ENCODE data around the gene ESR1.
"Not testable (repeated sequence)": the region's sequence is repeated elsewhere in the genome, so short reads cannot be mapped to it uniquely, and the experiment has no call there.

The ESR1 gene

DNA sequence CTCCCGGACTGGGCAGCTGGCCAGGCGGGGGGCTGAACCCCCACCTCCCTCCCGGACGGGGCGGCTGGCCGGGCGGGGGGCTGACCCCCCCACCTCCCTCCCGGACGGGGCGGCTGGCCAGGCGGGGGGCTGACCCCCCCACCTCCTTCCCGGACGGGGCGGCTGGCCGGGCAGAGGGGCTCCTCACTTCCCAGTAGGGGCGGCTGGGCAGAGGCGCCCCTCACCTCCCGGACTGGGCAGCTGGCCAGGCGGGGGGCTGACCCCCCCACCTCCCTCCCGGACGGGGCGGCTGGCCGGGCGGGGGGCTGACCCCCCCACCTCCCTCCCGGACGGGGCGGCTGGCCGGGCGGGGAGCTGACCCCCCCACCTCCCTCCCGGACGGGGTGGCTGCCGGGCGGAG lies 91.7 kb downstream of the ESR1 start:
- DNase-seq (ENCODE audit: low read depth): not testable (repeated sequence)

DNA sequence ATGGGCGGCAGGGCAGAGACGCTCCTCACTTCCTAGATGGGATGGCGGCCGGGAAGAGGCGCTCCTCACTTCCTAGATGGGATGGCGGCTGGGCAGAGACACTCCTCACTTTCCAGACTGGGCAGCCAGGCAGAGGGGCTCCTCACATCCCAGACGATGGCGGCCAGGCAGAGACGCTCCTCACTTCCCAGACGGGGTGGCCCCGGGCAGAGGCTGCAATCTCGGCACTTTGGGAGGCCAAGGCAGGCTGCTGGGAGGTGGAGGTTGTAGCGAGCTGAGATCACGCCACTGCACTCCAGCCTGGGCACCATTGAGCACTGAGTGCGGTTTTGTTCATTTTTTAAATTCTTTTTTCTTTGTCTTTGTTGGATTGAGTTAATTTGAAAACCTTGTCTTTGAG lies 92.3 kb downstream of the ESR1 start:
- not testable (repeated sequence) for DNase-seq (ENCODE audit: low read depth)

DNA sequence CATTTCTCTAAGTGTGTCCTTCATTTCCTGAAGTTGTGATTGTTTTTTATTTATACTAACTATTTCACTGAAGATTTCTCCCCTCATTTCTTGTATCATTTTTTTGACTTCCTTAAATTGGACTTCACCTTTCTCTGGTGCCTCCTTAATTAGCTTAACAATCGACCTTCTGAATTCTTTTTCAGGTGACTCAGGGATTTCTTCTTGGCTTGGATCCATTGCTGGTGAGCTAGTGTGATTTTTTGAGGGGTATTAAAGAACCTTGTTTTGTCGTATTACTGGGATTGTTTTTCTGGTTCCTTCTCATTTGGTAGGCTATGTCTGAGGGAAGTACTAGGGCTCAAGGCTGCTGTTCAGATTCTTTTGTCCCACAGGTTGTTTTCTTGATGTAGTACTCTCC lies 92.8 kb downstream of the ESR1 start:
- DNase-seq (ENCODE audit: low read depth): no peak

DNA sequence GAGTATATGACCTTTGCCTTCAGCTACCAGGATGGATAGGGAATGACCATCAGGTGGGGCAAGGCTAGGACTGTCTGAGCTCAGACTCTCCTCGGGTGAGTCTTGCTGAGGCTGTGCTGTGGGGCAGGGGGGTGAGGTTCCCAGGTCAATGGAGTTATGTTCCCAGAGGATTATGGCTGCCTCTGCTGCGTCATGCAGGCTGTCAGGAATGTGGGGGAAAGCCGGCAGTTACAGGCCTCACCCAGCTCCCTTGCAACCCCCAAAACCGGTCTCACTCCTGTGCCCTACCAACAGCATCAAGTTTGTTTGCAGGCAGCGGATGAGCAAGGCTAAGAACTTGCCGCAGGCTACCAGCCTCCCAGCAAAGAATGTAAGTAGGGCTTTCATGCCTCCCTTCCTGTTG lies 93.5 kb downstream of the ESR1 start:
- no peak for DNase-seq (ENCODE audit: low read depth)

DNA sequence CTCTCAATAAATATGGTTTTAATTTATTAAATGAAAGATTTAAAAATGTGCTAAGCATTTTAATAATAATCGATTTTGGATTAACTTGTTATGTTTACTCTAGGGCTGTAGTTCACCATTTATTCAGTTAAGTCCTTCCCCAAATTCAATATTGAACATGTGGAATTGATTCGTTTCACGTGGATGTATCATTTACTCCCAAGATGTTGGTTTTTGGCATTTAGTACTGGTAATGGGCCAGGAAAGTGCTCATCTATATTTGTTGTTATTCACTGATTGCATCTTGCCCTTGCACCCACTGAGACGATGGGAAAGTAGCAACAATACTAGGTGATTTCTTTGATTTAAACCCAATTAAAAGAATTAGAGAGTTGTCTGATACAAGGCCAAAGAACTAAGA lies 97.1 kb downstream of the ESR1 start:
- no peak for DNase-seq (ENCODE audit: low read depth)

DNA sequence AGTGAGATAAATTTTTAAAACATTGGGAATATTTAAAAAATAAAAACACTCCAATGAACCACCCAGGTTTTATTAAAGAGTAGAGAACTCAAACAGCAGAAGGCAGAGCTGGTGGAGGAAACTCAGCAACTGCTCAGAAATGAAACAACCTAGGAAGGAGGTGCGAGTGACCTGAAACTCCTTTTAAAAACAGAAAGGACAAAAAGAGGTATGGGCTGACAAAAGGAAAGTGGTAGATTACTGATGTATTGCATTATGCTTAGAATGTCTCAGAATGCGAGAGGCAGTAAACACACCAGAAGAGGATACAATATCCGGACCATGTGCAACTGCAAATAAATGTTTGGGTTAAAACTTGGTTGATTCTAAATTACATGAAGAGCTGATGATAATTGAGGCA lies 97.6 kb downstream of the ESR1 start:
- no peak for DNase-seq (ENCODE audit: low read depth)

DNA sequence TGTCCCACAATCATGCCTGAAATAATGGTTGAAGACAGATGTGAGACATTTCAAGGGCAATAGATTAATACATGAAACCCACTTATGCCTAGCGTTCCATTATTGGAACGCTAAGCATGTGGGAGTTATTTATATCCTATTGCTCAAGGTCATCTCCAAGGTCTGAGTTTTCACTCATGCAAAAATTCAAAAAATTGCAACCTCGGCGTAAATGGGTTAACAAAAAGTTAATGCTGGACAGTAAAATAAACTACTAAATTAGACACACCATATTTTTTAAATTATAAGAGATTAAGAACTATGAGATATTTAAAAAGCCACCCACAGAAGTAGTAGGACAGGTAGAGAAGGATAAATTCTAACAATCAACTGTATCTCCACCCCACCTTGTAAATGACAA lies 98.4 kb downstream of the ESR1 start:
- no peak for DNase-seq (ENCODE audit: low read depth)

DNA sequence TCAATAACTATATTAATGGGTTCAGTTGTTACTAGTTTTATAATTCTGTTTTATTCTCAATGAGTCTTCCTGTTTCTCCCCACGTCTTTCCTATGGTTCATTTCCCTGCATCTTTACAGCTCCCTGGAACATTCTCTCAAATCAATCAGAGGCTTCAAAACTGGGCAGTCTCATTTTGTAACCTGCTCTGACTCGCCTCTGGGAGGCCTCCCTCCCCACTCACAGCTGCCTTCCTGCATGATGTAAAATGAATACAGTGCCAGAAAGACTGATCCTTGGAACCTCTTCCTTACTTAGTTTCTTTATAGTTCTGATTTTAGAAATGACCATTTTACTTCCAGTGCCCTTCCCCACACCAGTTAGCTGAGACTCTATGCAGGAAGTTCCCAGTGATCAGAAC lies 103.9 kb downstream of the ESR1 start:
- no peak for DNase-seq (ENCODE audit: low read depth)

DNA sequence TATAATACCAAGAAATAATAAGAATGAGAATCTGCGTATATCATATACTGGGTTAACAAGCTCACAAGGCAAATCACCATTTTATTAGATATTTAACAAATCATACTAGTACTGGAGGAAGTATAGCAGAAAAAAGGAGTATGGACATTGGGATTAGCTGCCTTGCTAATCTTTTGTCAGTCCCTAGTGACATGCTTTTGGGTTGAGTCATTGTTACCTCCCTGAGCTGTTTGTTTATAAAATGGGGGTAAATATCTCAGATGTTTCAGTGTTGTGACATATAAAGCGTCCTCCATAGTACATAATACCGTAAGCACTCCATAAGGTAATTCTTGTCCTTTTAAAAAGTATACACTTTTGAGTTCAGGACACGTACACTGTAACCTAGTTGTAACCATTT lies 107.0 kb downstream of the ESR1 start:
- no peak for DNase-seq (ENCODE audit: low read depth)

DNA sequence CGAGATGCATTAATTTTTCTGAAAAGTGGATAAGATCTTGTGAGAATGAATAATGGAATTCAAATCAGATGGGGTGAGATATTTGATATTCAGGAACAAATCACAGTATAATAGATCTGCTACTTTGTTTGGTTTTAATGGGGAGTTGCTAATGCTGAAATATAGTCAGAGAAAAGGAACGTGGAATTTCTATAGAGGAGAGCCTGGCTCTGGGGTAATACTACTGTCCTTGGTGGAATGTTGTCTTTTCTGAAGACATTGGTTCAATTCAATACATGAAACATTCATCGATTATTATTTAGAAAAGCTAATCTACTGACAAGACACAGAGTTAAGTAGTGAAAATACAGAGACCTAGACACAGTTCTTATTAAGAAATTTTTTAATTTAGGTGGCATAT lies 108.6 kb downstream of the ESR1 start:
- no peak for DNase-seq (ENCODE audit: low read depth)

DNA sequence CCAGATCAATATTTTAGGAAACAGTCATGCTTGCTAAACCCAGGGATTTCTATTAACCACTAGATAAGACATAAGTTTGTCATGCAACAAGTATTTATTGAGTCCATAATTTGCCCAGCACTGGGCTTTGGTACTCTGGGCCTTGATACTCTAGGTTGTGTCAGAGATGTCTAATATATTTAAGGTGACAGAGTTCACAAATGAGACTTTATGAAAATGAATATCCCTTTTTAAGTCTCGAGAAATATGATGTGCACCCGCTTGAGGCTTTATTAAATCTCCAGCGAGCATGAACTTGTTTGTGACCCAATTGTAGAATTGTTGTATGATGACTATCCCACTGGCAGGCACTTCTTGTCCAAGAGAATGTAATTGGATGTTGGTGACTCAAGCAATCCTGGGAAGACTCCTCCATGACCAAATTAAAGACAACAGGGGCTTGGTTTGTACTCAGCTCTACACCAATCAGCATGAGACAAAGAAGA lies 109.2 kb downstream of the ESR1 start:
- DNase-seq (ENCODE audit: low read depth): peak; percentile 76

DNA sequence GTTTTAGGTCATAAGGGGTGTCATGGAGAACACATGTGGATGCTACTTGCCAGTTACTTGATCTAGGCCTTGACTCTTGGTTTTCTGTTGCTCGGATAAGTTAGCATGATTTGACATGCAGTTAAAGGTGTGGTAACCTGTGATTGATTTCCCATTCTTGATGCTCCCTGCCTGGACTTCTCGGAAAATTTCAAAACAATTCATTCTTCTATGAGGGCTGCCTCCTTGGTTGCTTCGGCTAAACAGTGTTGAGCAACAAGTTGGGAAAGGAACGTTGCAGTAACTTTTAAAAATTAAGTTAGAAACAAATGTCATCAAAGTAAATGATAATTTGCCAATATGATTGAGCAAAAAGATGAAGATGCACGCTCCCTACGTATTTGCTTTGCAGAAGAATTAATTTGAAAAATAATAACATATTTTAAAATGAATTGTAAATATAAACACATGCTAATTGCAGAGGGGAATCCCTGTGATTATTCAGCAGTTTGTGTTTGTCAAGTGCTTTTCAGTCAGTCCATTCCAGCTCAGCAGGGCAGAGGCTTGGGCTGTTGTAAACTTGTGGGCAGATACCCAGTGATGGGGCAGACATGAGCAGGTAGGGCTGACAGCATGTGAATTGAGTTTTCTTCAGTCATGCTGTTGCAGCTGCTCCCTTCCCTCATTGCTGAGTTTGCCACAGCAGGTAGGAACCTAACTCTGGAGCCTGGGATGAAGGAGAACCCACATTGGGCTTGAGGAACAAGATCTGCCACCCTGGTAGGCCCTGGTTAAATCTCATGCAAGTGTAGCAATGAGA lies 110.2 kb downstream of the ESR1 start:
- DNase-seq (ENCODE audit: low read depth): no peak

DNA sequence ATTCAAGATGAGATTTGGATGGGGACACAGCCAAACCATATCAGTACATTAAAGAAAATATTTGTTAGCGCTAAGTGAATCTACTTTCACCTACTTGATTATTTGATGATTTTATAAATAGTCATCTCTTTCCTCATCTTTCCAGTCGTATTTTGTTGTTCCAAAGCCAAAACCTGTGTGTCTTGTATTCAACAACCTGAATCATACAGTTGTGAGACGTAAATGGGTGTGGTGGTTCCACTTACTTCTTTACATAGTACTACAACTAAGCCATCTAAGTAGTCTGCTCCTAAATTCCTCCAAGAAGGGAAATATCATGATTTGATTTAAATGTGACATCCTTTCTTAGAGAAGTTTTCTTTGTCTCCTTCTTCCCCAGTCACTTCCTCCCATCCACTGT lies 132.8 kb downstream of the ESR1 start:
- DNase-seq (ENCODE audit: low read depth): no peak

DNA sequence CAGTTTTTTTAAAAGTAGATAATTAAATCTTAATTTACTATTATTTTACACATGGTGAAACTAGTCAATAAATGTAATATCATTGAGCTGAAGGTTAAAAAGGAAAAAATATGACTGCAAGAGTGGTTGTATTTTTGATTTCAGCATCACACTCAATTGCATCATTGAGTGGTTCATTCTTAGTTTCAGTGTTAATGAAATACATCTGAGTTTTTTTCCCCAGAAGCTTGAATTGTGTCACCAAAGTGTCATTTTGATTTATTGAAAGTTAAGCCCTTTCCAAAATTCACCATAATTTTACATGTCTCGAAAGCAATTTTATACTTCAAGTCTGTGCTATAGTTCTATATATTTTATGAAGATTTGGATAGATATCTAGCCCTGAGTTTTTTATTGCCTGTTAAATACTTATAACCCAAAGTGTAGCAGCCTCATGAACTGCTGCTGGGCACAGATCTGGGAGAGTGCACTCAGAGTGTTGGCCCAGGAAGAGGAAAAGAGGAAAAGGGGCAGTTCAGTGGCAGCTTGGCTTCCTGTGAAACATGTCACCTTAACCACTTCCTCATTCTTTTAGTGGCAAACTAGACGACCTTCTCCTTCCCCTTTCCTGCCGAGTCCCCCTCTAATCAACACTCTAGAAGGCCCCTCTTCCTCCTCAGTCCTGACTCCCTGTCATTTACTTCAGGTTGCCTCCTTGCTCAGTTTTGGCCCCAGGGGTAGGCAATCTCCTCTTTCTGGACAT lies 140.7 kb downstream of the ESR1 start:
- DNase-seq (ENCODE audit: low read depth): no peak

DNA sequence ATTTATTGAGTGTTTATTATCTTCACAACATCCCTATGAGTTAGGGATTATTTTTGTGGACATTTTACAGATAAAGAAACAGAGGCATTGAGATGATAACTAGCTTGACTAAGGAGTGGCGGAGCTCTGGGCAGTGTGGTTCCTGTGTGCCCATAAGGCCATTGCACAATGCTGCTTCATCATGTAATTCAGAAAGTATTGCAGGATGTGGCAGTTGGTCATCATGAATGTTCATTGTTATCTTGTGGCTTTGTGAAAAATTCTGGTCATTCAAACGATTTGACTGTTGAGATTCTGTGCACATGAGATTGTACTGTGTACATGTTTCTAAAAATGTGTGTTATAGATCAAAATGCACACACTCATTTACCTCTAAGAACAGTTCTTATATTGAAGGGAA lies 150.8 kb downstream of the ESR1 start:
- DNase-seq (ENCODE audit: low read depth): peak; percentile 55

DNA sequence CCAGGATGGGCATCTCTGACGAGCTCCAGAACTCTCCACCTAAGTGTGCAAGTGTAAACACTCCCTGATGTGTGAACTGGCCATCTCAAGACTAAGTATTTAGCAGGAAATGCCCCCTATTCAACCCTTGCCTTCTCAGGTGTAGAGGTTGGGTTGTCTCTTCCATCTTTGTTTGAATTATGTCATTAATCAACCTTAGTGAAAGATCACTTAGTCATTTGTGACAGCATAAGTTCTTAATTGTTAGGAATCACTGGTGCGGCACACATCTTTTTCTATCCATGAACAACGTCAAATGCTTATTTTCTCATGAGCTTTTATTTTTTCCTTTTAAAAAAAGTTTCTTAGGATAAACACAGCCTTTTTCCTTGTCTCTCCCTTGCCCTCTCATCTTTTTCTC lies 151.6 kb downstream of the ESR1 start:
- no peak for DNase-seq (ENCODE audit: low read depth)

DNA sequence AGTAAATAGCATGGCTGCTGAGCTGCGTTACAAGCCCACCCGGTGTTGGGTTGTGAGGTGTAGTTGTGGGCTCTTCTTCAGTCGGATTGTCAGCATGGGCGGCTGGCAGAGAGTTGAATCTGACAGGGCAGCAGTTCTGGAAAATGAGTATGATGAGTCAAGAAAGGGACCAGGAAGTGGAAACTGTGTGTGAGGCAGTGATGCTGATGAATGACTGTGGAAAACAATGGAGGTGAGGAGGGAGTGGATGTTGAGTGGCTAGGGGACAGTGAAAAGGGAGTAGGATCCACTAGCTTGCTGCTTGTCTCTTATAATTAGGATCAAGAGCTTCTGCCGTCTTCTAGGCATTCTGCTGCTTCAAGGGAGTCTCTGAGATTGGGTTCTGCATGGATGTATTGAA lies 154.3 kb downstream of the ESR1 start:
- no peak for DNase-seq (ENCODE audit: low read depth)

DNA sequence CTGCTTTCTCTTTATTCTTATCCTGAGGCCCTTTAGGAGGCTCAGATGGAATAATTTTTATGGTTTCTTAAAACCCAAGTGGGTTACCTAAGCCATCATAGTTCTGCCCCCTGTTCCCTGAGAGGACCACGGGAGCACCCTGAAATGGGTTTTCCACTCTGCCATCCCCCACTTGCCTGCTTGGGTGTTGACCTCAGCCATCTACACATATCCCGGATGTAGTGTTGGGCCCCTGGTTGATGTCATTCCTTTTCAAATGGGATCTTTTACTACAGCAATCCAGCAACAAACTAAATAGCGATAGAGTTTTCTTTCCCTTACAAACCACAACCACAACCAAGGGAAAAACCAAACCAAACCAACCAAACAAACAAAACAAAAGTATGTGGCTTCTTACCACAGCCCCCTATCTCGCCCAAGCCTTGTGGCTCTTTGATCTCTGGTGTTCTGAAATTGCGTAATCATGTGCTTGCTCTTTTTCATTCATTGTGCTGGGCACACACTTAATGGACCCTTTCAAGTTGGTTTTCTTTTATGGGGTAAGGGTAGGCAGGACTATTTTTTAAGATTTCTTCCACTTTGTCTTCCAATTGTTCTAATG lies 154.9 kb downstream of the ESR1 start:
- DNase-seq (ENCODE audit: low read depth): peak; percentile 36

DNA sequence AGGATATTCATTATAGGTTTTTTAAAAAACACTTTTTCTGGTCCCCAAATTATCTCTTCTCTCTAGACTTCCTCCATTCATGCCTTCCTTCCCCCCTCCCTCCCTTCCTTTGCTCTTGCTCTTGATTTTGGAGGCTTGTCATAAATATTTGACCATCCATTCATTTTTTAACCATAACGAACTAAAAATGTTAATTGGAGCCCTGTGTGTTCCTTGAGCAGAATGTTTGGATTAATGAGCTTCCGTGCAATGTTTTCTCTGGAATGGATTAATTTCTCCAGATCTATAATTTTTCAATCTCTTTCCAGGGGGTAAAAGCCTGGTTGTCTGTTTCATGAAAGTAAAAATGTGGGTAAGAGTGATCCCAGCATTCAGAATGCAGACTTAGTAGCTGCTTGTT lies 155.5 kb downstream of the ESR1 start:
- DNase-seq (ENCODE audit: low read depth): no peak

DNA sequence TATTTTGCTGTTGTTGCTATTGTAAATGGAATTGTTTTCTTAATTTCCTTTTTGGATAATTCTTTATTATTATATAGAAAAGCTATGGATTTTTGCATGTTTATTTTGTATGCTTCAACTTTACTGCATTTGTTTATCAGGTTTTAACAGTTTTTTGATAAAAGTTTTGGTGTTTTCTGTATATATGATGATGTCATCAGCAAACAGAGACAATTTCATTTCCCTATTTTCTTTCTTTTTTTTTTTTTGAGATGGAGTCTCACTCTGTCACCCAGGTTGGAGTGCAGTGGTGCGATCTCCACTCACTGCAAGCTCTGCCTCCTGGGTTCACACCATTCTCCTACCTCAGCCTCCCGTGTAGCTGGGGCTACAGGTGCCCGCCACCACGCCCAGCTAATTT lies 156.9 kb downstream of the ESR1 start:
- not testable (repeated sequence) for DNase-seq (ENCODE audit: low read depth)

DNA sequence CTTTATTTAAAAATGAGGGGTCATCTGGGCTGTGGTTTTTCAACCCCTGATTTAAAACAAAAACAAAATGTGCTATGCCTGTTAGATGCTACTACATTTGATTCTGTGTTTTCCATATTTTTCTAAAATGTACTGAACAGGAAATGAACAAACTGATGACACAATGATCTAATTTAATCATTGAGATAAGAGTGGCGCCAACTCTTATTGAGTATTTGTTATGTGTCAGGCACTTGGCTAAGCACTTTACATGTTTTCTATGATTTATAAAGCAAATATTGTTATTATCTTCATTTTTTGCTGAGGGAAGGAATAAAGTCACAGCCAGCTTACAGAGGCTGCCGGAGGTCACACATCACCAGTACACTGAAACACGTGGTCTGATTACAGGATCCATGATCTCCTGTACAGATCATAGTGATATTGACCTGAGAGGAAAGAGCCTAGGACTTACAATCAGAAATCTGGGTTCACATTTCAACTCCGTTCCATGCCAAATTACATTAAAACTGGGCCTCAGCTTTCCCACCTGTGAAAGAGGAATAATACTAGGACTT lies 166.7 kb downstream of the ESR1 start:
- DNase-seq (ENCODE audit: low read depth): no peak

DNA sequence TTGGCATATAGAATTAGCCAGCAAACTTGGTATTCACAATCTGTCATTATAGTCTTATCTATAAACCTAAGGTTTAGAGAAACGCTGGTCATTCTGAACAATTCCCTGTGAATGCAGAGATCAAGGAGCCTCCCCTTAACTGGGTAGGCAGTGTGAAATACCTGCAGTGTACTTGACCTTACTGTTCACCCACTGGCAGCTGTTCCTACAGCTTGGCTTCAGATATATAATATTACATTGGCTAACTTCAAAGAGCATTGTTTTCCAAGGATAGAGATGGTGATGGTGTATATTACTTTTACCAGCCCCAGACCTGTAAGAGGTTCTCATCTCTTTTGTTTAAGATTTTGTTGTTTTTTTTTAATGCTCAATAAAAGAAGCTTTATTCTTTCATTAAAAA lies 168.3 kb downstream of the ESR1 start:
- no peak for DNase-seq (ENCODE audit: low read depth)

DNA sequence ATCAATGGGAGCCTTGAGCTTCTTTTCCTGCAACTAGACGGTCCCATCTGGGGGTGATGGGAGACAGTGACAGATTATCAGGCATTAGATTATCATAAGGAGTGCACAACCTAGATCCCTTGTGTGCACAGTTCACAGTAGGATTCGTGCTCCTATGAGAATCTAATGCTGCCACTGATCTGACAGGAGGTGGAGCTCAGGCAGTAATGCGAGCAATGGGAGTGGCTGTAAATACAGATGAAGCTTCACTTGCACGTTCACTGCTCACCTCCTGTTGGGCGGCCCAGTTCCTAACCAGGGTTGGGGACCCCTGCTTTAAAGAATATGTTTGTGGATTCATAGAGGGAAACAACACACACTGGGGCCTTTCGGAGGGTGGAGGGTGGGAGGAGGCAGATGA lies 180.7 kb downstream of the ESR1 start:
- not testable (repeated sequence) for DNase-seq (ENCODE audit: low read depth)
